ENCODE data around the gene ZFP57.

DNA sequence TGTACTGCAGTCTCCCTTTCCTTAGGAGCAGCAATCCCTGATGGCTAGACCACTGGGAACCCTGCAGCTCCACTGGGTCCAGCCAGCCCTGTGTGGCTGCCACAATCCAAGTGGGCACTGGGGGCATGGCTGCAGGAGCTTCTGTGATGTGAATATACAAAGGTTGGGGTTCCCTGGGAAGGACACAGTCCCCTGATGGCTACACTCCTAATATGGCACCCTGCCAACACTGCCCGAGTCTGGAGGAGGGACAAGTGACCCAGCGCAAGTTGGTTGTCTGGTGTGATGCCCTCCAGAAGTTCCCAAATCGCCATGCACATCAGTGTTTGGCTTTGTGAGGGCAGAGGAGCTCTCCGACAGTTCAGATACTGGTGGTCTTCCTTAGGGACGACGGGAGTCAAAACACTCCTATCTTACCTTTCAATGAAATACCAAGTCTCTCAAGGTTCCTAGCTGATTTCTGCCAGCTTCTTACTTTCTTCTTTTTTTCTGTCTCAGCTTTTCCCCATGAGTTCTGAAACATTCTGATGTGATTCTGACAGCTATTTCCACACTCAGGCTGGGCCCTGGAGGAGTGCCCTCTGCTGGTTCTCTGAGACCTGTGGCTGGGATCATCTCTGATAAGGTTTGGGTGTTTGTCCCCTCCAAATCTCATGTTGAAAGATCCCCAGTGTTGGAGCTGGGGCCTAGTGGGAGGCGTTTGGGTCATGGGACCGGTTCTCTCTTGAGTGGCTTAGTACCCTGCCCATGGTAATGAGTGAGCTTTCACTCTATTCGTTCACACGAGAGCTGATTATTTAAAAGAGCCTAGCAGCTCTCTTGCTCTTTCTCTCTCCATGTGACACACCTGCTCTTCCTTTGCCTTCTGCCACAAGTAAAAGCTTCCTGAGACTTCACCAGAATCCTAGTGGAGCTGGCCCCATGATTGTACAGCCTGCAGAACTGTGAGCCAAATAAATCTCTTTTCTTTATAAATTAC is 15.5 kb upstream of the ZFP57 start:
- TF ChIP-seq, protein P1, sequence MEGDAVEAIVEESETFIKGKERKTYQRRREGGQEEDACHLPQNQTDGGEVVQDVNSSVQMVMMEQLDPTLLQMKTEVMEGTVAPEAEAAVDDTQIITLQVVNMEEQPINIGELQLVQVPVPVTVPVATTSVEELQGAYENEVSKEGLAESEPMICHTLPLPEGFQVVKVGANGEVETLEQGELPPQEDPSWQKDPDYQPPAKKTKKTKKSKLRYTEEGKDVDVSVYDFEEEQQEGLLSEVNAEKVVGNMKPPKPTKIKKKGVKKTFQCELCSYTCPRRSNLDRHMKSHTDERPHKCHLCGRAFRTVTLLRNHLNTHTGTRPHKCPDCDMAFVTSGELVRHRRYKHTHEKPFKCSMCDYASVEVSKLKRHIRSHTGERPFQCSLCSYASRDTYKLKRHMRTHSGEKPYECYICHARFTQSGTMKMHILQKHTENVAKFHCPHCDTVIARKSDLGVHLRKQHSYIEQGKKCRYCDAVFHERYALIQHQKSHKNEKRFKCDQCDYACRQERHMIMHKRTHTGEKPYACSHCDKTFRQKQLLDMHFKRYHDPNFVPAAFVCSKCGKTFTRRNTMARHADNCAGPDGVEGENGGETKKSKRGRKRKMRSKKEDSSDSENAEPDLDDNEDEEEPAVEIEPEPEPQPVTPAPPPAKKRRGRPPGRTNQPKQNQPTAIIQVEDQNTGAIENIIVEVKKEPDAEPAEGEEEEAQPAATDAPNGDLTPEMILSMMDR (IDR thresholded peaks at IDR 0.05; ENCODE audit: insufficient read depth, low read length, poor library complexity, severe bottlenecking), result peak; percentile 80
- TF ChIP-seq EZH2phosphoT487 (conservative IDR thresholded peaks at IDR 0.05; ENCODE audit: low read length), result no peak
